Measurements from ENCODE around the gene ATP5PF. TPM values are rescaled to one million over a fixed set of nuclear protein-coding genes. Genes with fewer than 3 reads are reported as not detected.

ATP5PF gene
- total RNA-seq, 1 experiment from 2014 or later = 132 TPM

DNA sequence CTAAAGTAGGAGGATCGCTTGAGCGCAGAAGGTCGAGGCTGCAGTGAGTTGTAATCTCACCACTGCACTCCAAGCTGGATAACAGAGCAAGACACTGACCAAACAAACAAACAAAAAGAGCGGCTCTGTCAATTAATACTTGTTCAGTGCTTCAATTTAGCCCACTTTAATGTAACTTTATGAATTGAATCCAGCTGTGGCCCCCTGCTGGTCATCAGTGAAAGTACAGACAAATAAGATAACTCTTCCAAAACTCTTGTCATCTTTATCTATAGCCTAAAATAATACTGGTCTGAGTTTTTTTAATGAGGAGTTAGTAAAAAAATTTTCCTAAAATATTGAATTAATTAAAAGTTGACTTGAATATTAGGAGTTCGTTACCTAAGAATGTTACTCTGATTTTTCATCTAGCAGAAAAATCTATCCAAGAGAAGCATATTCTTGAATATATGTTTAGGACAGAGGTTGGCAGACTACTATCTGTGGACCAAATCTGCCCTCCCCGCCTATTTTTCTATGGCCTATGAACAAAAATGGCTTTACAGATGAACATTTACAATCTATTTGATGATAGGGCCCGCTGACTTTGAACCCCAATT, 26.1 kb downstream of the ATP5PF start:
- H2AFZ ChIP-seq (ENCODE audit: low read depth, low read length, poor library complexity, severe bottlenecking) = no peak overlapping the region
- H3K36me3 ChIP-seq (ENCODE audit: control insufficient read depth in 1 of 2, insufficient read depth in 2 of 2, low read length in 2 of 2) = no peaks in the 10 kb centered on the region
- no peaks in the 10 kb centered on the region for H3K4me1 ChIP-seq (ENCODE audit: control insufficient read depth in 1 of 2, insufficient read depth in 2 of 2, low read length in 2 of 2)
- CTCF ChIA-PET = interaction anchor here (0.6 to 1.3 kb wide), 6 partner anchors 9 to 101 kb away, joined by 3 to 10 read pairs (median 3); no protein-coding TSS in a partner anchor
- no peak overlapping the region for H3K4me2 ChIP-seq (ENCODE audit: low read length)
- intact Hi-C loops (cut with micrococcal nuclease) = loop anchor here (1.0 kb wide), 1 partner anchor 100 kb away; no protein-coding TSS in a partner anchor
- RAD21 ChIA-PET (ENCODE audit: low non-redundant PET in 1 of 2, low total read pairs in 2 of 2, uncharacterized antibody in 2 of 2, unreplicated experiment in 2 of 2) = no interaction called here
- DNase-seq (ENCODE audit: low read depth, low spot score) (peak; percentile 26), ATAC-seq (no peak)
- POLR2A ChIA-PET = no interaction called here
- H3K9ac ChIP-seq (ENCODE audit: low read length) = no peak overlapping the region
- no peaks in the 10 kb centered on the region for H4K20me1 ChIP-seq (ENCODE audit: insufficient read depth)
- no peak overlapping the region for H3K27ac ChIP-seq (ENCODE audit: low read depth, low read length)
- H3K9me3 ChIP-seq (ENCODE audit: control insufficient read depth in 1 of 2, insufficient read depth in 1 of 2, low read depth in 1 of 2, low read length in 2 of 2) = no peaks in the 10 kb centered on the region
- no TSS peak for BruUV-seq (replicated peaks)
- H3K79me2 ChIP-seq (ENCODE audit: insufficient read depth, low read length) = no peaks in the 10 kb centered on the region
- H3K27me3 ChIP-seq (ENCODE audit: insufficient read depth, low read length) = no peaks in the 10 kb centered on the region
- no peak overlapping the region for H3K4me3 ChIP-seq (replicated peaks in 1 of 2; ENCODE audit: low read depth in 1 of 2, low read length in 2 of 2)
- no peaks in the 10 kb centered on the region for H3K9me2 ChIP-seq (ENCODE audit: insufficient read depth)
- TF ChIP-seq, protein P1, sequence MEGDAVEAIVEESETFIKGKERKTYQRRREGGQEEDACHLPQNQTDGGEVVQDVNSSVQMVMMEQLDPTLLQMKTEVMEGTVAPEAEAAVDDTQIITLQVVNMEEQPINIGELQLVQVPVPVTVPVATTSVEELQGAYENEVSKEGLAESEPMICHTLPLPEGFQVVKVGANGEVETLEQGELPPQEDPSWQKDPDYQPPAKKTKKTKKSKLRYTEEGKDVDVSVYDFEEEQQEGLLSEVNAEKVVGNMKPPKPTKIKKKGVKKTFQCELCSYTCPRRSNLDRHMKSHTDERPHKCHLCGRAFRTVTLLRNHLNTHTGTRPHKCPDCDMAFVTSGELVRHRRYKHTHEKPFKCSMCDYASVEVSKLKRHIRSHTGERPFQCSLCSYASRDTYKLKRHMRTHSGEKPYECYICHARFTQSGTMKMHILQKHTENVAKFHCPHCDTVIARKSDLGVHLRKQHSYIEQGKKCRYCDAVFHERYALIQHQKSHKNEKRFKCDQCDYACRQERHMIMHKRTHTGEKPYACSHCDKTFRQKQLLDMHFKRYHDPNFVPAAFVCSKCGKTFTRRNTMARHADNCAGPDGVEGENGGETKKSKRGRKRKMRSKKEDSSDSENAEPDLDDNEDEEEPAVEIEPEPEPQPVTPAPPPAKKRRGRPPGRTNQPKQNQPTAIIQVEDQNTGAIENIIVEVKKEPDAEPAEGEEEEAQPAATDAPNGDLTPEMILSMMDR (IDR thresholded peaks at IDR 0.05 in 2 of 3, conservative IDR thresholded peaks at IDR 0.05 in 1 of 3; ENCODE audit: borderline replicate concordance in 1 of 3, insufficient read depth in 1 of 3, low read depth in 2 of 3, low read length in 2 of 3) = peak; percentile 30 to 84 (median 73); a peak in 5 of 6 replicates
- TF ChIP-seq EZH2phosphoT487 (IDR thresholded peaks at IDR 0.05; ENCODE audit: borderline replicate concordance) = no peak
- TF ChIP-seq RAD21 (IDR thresholded peaks at IDR 0.05; ENCODE audit: low read depth) = peak; percentile 35; the same call in 1 of the 2 replicates

DNA sequence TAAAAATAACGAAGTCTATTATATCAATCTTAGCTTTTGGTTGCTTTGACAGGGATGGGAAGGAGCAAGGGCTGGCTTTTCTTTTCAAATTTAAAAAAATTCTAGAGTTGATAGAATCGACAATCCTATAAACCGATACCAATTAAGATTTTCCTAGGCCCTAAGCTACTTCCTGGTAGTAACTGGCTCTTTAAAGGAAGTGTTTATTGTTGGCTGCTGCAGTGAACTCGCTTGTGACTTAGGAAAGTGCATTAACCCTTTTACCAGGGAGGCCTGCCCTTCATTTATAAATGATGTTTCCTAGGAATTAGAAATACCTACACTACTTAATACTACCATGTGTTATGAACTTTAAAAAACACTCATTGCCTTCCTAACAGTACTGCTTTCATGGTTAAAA, 33.2 kb downstream of the ATP5PF start:
- Histone ChIP-seq H3K9me3 (ENCODE audit: control insufficient read depth in 1 of 2, insufficient read depth in 1 of 2, low read depth in 1 of 2, low read length in 2 of 2) (no peaks in the 10 kb centered on the region), H3K27me3 (ENCODE audit: insufficient read depth, low read length) (no peaks in the 10 kb centered on the region), H3K4me1 (ENCODE audit: control insufficient read depth in 1 of 2, insufficient read depth in 2 of 2, low read length in 2 of 2) (no peaks in the 10 kb centered on the region), H4K20me1 (ENCODE audit: insufficient read depth) (no peaks in the 10 kb centered on the region), H3K4me3 (replicated peaks in 1 of 2; ENCODE audit: low read depth in 1 of 2, low read length in 2 of 2) (no peak overlapping the region), H3K4me2 (ENCODE audit: low read length) (no peak overlapping the region), H2AFZ (ENCODE audit: low read depth, low read length, poor library complexity, severe bottlenecking) (no peak overlapping the region), H3K36me3 (ENCODE audit: control insufficient read depth in 1 of 2, insufficient read depth in 2 of 2, low read length in 2 of 2) (no peaks in the 10 kb centered on the region), H3K79me2 (ENCODE audit: insufficient read depth, low read length) (no peaks in the 10 kb centered on the region), H3K27ac (ENCODE audit: low read depth, low read length) (no peak overlapping the region), H3K9ac (ENCODE audit: low read length) (no peak overlapping the region), H3K9me2 (ENCODE audit: insufficient read depth) (no peaks in the 10 kb centered on the region)
- ATAC-seq (no peak), DNase-seq (ENCODE audit: low read depth, low spot score) (no peak)
- ChIA-PET CTCF (no interaction called here), RAD21 (ENCODE audit: low non-redundant PET in 1 of 2, low total read pairs in 2 of 2, uncharacterized antibody in 2 of 2, unreplicated experiment in 2 of 2) (no interaction called here), POLR2A (no interaction called here)
- BruUV-seq (replicated peaks) = no TSS peak
- intact Hi-C loops (cut with micrococcal nuclease) = no loop called here
- TF ChIP-seq, protein P2, sequence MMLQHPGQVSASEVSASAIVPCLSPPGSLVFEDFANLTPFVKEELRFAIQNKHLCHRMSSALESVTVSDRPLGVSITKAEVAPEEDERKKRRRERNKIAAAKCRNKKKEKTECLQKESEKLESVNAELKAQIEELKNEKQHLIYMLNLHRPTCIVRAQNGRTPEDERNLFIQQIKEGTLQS (IDR thresholded peaks at IDR 0.05) = no peak
- TF ChIP-seq JUND (IDR thresholded peaks at IDR 0.05) = no peak
- TF ChIP-seq YY1 (IDR thresholded peaks at IDR 0.05; ENCODE audit: extremely low read depth, insufficient replicate concordance, low read depth, low read length) = no peak
- TF ChIP-seq RAD21 (IDR thresholded peaks at IDR 0.05; ENCODE audit: low read depth) = no peak
- TF ChIP-seq EZH2phosphoT487 (IDR thresholded peaks at IDR 0.05; ENCODE audit: borderline replicate concordance) = no peak
- no peak for TF ChIP-seq ELF1 (IDR thresholded peaks at IDR 0.05; ENCODE audit: borderline replicate concordance, low read depth)
- no peak for TF ChIP-seq SIN3A (IDR thresholded peaks at IDR 0.05; ENCODE audit: low read depth)
- TF ChIP-seq, protein P3, sequence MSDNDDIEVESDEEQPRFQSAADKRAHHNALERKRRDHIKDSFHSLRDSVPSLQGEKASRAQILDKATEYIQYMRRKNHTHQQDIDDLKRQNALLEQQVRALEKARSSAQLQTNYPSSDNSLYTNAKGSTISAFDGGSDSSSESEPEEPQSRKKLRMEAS (IDR thresholded peaks at IDR 0.05) = no peak
- TF ChIP-seq, protein P4, sequence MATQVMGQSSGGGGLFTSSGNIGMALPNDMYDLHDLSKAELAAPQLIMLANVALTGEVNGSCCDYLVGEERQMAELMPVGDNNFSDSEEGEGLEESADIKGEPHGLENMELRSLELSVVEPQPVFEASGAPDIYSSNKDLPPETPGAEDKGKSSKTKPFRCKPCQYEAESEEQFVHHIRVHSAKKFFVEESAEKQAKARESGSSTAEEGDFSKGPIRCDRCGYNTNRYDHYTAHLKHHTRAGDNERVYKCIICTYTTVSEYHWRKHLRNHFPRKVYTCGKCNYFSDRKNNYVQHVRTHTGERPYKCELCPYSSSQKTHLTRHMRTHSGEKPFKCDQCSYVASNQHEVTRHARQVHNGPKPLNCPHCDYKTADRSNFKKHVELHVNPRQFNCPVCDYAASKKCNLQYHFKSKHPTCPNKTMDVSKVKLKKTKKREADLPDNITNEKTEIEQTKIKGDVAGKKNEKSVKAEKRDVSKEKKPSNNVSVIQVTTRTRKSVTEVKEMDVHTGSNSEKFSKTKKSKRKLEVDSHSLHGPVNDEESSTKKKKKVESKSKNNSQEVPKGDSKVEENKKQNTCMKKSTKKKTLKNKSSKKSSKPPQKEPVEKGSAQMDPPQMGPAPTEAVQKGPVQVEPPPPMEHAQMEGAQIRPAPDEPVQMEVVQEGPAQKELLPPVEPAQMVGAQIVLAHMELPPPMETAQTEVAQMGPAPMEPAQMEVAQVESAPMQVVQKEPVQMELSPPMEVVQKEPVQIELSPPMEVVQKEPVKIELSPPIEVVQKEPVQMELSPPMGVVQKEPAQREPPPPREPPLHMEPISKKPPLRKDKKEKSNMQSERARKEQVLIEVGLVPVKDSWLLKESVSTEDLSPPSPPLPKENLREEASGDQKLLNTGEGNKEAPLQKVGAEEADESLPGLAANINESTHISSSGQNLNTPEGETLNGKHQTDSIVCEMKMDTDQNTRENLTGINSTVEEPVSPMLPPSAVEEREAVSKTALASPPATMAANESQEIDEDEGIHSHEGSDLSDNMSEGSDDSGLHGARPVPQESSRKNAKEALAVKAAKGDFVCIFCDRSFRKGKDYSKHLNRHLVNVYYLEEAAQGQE (IDR thresholded peaks at IDR 0.05; ENCODE audit: low read depth) = no peak
- TF ChIP-seq CBX3 (IDR thresholded peaks at IDR 0.05; ENCODE audit: low read depth) = no peak
- no peak for TF ChIP-seq CEBPB (IDR thresholded peaks at IDR 0.05; ENCODE audit: low read depth)
- TF ChIP-seq FOSL1 (IDR thresholded peaks at IDR 0.05; ENCODE audit: low read depth) = no peak
- no peak for TF ChIP-seq TCF7L2 (IDR thresholded peaks at IDR 0.05; ENCODE audit: borderline replicate concordance, extremely low read depth, insufficient read depth, insufficient read length)
- no peak for TF ChIP-seq SP1 (IDR thresholded peaks at IDR 0.05; ENCODE audit: low read depth)
